CD8-positive, alpha-beta memory T cell (primary cell): ENCODE data around the gene SUFU. TPM values are rescaled to one million over a fixed set of nuclear protein-coding genes. Genes with fewer than 3 reads are reported as not detected.

Experiments used
- CTCF ChIA-PET: fragments of 350-600 bp; sonication (Branson Sonifier 250); formaldehyde crosslinking; loops from one replicate; lab custom pipeline; 2021; ENCODE audit warnings: antibody characterized with exemption; lab: Charles Lee
- POLR2A ChIA-PET: fragments of 350-600 bp; sonication (Branson Sonifier 250); formaldehyde crosslinking; loops from one replicate; lab custom pipeline; 2021; ENCODE audit warnings: antibody characterized with exemption; lab: Charles Lee
- DNase-seq, 5 donors: peaks; one replicate each; pipeline versions ENCODE4 v3.0.0 to v3.0.0-alpha.2; 2020 to 2022; ENCODE audit warnings: mixed read lengths in 1 of 5
- H3K27ac ChIP-seq: one replicate; pipeline ENCODE4 v1.7.0; 2013; ENCODE audit warnings: low read depth, mild to moderate bottlenecking, low read length, moderate library complexity
- H3K27me3 ChIP-seq: 2 replicates; pipeline ENCODE4 v1.7.0; 2013; ENCODE audit warnings: low read length, mild to moderate bottlenecking; ENCODE audit not compliant: insufficient read depth, poor library complexity, severe bottlenecking
- H3K36me3 ChIP-seq: 2 replicates; pipeline ENCODE4 v1.7.0; 2013; ENCODE audit warnings: mild to moderate bottlenecking, low read length, moderate library complexity; ENCODE audit not compliant: insufficient read depth
- H3K4me1 ChIP-seq: 2 replicates; pipeline ENCODE4 v1.7.0; 2013; ENCODE audit warnings: mild to moderate bottlenecking, low read length, moderate library complexity; ENCODE audit not compliant: insufficient read depth
- H3K4me3 ChIP-seq: 2 replicates; pipeline ENCODE4 v1.7.0; 2013; ENCODE audit warnings: mild to moderate bottlenecking, low read length
- H3K9me3 ChIP-seq: 2 replicates; pipeline ENCODE4 v1.7.0; 2013; ENCODE audit warnings: mild to moderate bottlenecking, low read length
- H3K27ac Mint-ChIP-seq, 8 donors: one replicate each; pipeline ENCODE4 v1.8.0; 2020 to 2021; ENCODE audit warnings: mixed read lengths in 8 of 8, mild to moderate bottlenecking in 6 of 8, inconsistent platforms in 3 of 8, moderate library complexity in 3 of 8
- H3K27me3 Mint-ChIP-seq, 2 donors: one replicate each; pipeline ENCODE4 v1.8.0; 2020 to 2021; ENCODE audit warnings: mixed read lengths in 2 of 2, mild to moderate bottlenecking in 1 of 2, moderate library complexity in 1 of 2
- H3K36me3 Mint-ChIP-seq, 3 donors: one replicate each; pipeline ENCODE4 v1.8.0; 2020 to 2021; ENCODE audit warnings: mixed read lengths in 3 of 3, inconsistent platforms in 1 of 3, mild to moderate bottlenecking in 1 of 3
- H3K4me1 Mint-ChIP-seq, 3 donors: one replicate each; pipeline ENCODE4 v1.8.0; 2020 to 2021; ENCODE audit warnings: mixed read lengths in 3 of 3, inconsistent platforms in 1 of 3, mild to moderate bottlenecking in 1 of 3
- H3K4me3 Mint-ChIP-seq, 7 donors: one replicate each; pipeline ENCODE4 v1.8.0; 2020 to 2021; ENCODE audit warnings: mixed read lengths in 7 of 7, mild to moderate bottlenecking in 6 of 7, moderate library complexity in 4 of 7, inconsistent platforms in 2 of 7
- H3K9me3 Mint-ChIP-seq, 5 donors: one replicate each; pipeline ENCODE4 v1.8.0; 2020 to 2022; ENCODE audit warnings: mixed read lengths in 5 of 5, mild to moderate bottlenecking in 3 of 5, moderate library complexity in 2 of 5, inconsistent platforms in 1 of 5
- polyA plus RNA-seq: library from polyadenylated mRNA; unstranded; fragments of 300-500 nt; fragmentation: Illumina TruSeq; gene quantifications from one replicate; pipeline ENCODE4 v1.2.3, GENCODE V29; 2021
- total RNA-seq, 2 experiments: library from RNA; stranded (reverse); gene quantifications; one replicate each; pipeline ENCODE4 v1.2.3, GENCODE V29; 2021

SUFU gene
- total and polyA plus RNA-seq, 3 experiments from 2014 or later: 7.5 to 8.3 (median 8.3) TPM

- CTCF ChIA-PET: no interaction called here
- H3K9me3 ChIP-seq: no peaks in the 10 kb centered on the region
- no peak for DNase-seq
- peaks cover 6 to 11% (median 7%) of the 10 kb centered on the region in 3 donors for H3K4me1 Mint-ChIP-seq
- H3K4me1 ChIP-seq: no peaks in the 10 kb centered on the region
- no peak overlapping the region for H3K27ac ChIP-seq
- no peaks in the 10 kb centered on the region for H3K9me3 Mint-ChIP-seq
- no peak overlapping the region for H3K4me3 ChIP-seq
- no peaks in the 10 kb centered on the region for H3K27me3 ChIP-seq
- H3K4me3 Mint-ChIP-seq: no peak overlapping the region
- peaks cover 0 to 23% (median 7%) of the 10 kb centered on the region in 3 donors for H3K36me3 Mint-ChIP-seq
- H3K27me3 Mint-ChIP-seq: no peaks in the 10 kb centered on the region
- H3K27ac Mint-ChIP-seq: peak overlapping the region in 2 of 8 donors; percentile 29 to 32
- POLR2A ChIA-PET: interaction anchor here (0.6 kb wide), 1 partner anchor 102 kb away, joined by 3 read pairs; no protein-coding TSS in a partner anchor
- H3K36me3 ChIP-seq: no peaks in the 10 kb centered on the region
Observed at GRCh38 chr10:102535481-102536147, 31.8 kb downstream of the SUFU start.

DNA sequence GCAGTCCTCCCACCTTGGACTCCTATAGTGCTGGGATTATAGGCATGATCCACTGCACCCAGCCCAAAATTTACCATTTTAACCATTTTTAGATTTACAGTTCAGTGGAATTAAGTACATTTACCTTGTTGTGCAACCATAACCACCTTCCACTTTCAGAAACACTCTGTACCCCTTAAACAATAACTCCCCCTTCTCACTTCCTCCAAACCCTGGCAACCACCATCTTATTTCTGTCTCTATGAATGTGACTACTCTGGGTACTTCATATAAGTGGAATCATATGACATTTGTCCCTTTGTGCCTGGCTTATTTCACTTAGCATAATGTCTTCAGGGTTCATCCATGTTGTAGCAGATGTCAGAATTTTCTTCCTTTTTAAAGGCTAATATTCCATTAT is 33.6 kb downstream of the SUFU start:
- H3K4me3 ChIP-seq: no peak overlapping the region
- peak overlapping the region in 2 of 8 donors; percentile 5 to 6 for H3K27ac Mint-ChIP-seq
- DNase-seq: no peak
- H3K4me1 Mint-ChIP-seq: peaks cover 5 to 6% (median 5%) of the 10 kb centered on the region in 3 donors
- no peaks in the 10 kb centered on the region for H3K36me3 ChIP-seq
- H3K27me3 ChIP-seq: no peaks in the 10 kb centered on the region
- CTCF ChIA-PET: no interaction called here
- H3K9me3 Mint-ChIP-seq: no peaks in the 10 kb centered on the region
- POLR2A ChIA-PET: no interaction called here
- H3K27ac ChIP-seq: no peak overlapping the region
- no peaks in the 10 kb centered on the region for H3K9me3 ChIP-seq
- H3K36me3 Mint-ChIP-seq: peaks cover 0 to 23% (median 7%) of the 10 kb centered on the region in 3 donors
- H3K4me3 Mint-ChIP-seq: no peak overlapping the region
- H3K27me3 Mint-ChIP-seq: no peaks in the 10 kb centered on the region
- H3K4me1 ChIP-seq: no peaks in the 10 kb centered on the region

DNA sequence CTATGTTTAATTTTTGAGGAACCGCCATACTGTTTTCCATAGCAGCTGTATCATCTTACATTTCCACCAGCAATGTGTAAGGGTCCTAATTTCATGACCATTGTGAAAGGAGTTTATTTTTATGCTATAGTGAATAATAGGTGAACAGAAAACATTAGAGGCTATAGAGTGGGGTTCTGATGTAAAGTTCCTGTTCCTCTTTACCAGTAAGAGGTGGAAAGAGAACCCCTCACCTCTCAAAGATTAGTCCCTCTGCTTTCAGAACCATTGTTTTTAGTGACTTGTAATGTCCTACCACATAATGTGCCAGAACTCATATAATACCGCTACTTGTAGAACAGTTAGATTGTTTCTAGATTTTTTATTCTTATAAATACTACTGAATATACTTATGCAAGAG is 34.2 kb downstream of the SUFU start:
- H3K4me1 Mint-ChIP-seq: peaks cover 5 to 7% (median 6%) of the 10 kb centered on the region in 3 donors
- H3K4me1 ChIP-seq: no peaks in the 10 kb centered on the region
- H3K4me3 Mint-ChIP-seq: no peak overlapping the region
- no peaks in the 10 kb centered on the region for H3K27me3 Mint-ChIP-seq
- no peaks in the 10 kb centered on the region for H3K27me3 ChIP-seq
- no peaks in the 10 kb centered on the region for H3K36me3 ChIP-seq
- H3K9me3 ChIP-seq: no peaks in the 10 kb centered on the region
- CTCF ChIA-PET: no interaction called here
- H3K9me3 Mint-ChIP-seq: no peaks in the 10 kb centered on the region
- POLR2A ChIA-PET: no interaction called here
- H3K4me3 ChIP-seq: no peak overlapping the region
- H3K36me3 Mint-ChIP-seq: peaks cover 0 to 18% (median 5%) of the 10 kb centered on the region in 3 donors
- H3K27ac ChIP-seq: no peak overlapping the region
- H3K27ac Mint-ChIP-seq: peak overlapping the region in 1 of 8 donors; percentile 42
- no peak for DNase-seq

DNA sequence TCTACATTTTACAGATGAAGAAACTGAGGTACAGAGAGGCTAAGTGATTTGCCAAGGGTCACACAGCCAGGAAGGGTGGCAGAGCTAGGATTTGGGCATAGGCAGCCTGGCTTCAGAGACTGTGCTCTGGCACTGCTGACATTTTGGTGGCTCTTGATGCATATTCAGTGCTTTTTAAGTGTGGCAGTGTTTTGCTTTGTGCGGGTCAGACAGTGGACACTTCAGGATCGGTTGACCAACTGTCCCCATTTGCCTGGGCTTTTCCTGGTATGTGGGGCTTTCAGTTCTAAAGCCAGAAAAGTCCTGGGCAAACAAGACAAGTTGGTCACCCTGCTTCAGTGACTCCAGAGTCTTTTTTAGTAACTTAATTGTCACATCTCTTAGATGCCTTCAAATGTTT is 35.0 kb downstream of the SUFU start:
- ChIA-PET CTCF (no interaction called here), POLR2A (no interaction called here)

DNA sequence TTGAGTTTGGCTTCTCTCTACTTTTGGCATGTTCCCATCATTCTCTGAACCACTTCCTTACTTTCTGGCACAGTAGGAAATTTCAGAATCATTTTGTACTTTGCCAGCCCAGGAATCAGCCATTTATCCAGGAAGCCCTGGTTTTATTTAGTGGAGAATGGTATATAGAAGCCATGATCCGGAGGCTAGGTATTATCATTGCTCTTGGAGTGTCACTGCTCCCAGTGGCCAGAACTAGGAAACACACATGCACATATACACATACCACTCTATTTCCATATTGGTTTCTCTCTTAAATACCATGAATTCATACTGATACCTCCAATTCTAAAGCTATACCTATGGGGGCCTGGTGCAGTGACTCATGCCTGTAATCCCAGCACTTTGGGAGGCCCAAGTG is 36.3 kb downstream of the SUFU start:
- CTCF ChIA-PET: no interaction called here
- POLR2A ChIA-PET: no interaction called here
- Histone ChIP-seq H3K4me3 (no peak overlapping the region), H3K9me3 (no peaks in the 10 kb centered on the region), H3K4me1 (no peaks in the 10 kb centered on the region), H3K27ac (no peak overlapping the region), H3K36me3 (no peaks in the 10 kb centered on the region), H3K27me3 (no peaks in the 10 kb centered on the region)
- peaks cover 5 to 12% (median 6%) of the 10 kb centered on the region in 3 donors for H3K4me1 Mint-ChIP-seq
- H3K27ac Mint-ChIP-seq: no peak overlapping the region
- no peaks in the 10 kb centered on the region for H3K27me3 Mint-ChIP-seq
- DNase-seq: no peak
- H3K36me3 Mint-ChIP-seq: peaks cover 0 to 14% (median 8%) of the 10 kb centered on the region in 3 donors
- no peak overlapping the region for H3K4me3 Mint-ChIP-seq
- no peaks in the 10 kb centered on the region for H3K9me3 Mint-ChIP-seq

More for the DNA sequence above, 35.0 kb downstream of the SUFU start:
- Mint-ChIP-seq H3K27me3 (no peaks in the 10 kb centered on the region), H3K27ac (peak overlapping the region in 2 of 8 donors; percentile 57 to 77), H3K9me3 (no peaks in the 10 kb centered on the region), H3K4me3 (no peak overlapping the region), H3K36me3 (peaks cover 0 to 15% (median 6%) of the 10 kb centered on the region in 3 donors), H3K4me1 (peaks cover 5 to 8% (median 6%) of the 10 kb centered on the region in 3 donors)
- no peaks in the 10 kb centered on the region for H3K36me3 ChIP-seq
- no peaks in the 10 kb centered on the region for H3K27me3 ChIP-seq
- H3K4me3 ChIP-seq: no peak overlapping the region
- H3K27ac ChIP-seq: no peak overlapping the region
- H3K9me3 ChIP-seq: no peaks in the 10 kb centered on the region
- no peaks in the 10 kb centered on the region for H3K4me1 ChIP-seq
- no peak for DNase-seq

DNA sequence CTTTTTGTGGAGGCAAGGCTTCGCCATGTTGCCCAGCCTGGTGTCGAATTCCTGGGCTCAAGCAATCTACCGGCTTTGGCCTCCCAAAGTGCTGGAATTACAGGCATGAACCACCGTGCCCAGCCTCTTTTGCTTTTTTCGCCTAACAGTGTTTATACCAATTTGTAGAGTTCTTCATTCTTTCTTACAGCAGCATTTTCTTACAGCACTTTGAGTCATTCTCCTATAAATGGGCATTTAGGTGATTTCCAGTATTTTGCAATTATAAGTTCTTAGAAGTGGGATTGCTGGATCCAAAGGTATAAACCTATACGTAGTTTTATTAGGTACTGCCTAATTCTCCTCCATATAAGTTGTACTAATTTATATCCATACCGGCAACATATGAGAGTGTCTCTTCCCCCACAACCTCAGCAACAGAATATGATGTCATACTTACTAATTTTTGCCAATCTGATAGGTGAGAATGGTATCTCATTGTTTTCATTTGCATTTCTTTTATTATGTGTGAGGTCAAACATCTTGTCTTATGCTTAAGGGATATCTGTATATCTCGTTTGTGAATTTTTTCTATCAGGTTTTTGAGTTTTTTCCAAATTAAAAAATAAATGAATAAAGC is 39.1 kb downstream of the SUFU start:
- Histone ChIP-seq H3K36me3 (no peaks in the 10 kb centered on the region), H3K4me3 (no peak overlapping the region), H3K9me3 (no peaks in the 10 kb centered on the region), H3K4me1 (no peaks in the 10 kb centered on the region), H3K27ac (no peak overlapping the region), H3K27me3 (no peaks in the 10 kb centered on the region)
- no peak for DNase-seq
- no peak overlapping the region for H3K4me3 Mint-ChIP-seq
- H3K9me3 Mint-ChIP-seq: no peaks in the 10 kb centered on the region
- ChIA-PET POLR2A (no interaction called here), CTCF (no interaction called here)
- peaks cover 0 to 7% (median 3%) of the 10 kb centered on the region in 3 donors for H3K36me3 Mint-ChIP-seq
- no peaks in the 10 kb centered on the region for H3K27me3 Mint-ChIP-seq
- H3K4me1 Mint-ChIP-seq: peaks cover 5 to 12% (median 9%) of the 10 kb centered on the region in 3 donors
- no peak overlapping the region for H3K27ac Mint-ChIP-seq

DNA sequence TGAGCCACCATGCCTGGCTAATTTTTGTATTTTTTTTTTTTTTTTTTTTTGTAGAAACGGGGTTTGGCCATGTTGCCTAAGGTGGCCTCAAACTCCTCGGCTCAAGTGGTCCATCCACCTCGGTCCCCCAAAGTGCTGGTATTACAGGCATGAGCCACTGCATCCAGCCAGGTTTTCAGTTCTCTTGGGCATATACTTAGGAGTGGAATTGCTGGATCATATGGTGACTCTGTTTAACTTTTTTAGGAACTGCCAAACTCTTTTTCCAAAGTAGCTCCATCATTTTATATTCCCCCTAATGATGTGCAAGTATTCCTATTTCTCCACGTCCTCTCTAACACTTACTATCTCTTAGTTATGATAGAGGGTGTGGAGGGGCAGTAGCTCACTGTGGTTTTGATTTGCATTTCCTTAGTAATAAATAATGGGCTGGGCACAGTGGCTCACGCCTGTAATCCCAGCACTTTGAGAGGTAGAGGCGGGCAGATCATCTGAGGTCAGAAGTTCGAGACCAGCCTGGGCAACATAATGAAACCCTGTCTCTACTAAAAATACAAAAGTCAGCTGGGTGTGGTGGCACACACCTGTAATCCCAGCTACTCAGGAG is 41.6 kb downstream of the SUFU start:
- H3K27ac Mint-ChIP-seq: no peak overlapping the region
- POLR2A ChIA-PET: no interaction called here

DNA sequence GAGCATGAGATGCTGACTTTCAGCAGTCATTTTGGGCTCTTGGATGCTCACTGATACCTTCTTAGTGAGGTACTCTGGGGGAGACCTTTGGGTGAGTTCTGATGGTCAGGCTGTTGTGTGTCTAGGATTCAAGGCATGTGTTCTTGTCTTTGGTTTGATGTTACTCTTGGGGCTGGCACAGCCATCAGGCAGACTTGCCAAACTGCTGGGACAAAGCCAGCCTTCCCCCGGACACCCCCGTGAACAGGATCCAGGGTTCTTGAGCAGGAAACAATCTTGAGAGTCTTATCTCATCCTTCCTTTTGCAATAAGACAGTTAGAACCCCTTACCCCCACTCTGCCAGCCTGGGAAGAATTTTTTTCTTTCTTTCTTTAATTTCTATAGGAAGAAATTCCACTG is 42.2 kb downstream of the SUFU start:
- Histone ChIP-seq H3K9me3 (no peaks in the 10 kb centered on the region), H3K27ac (no peak overlapping the region), H3K4me3 (no peak overlapping the region), H3K36me3 (no peaks in the 10 kb centered on the region), H3K4me1 (no peaks in the 10 kb centered on the region), H3K27me3 (no peaks in the 10 kb centered on the region)
- peaks cover 0 to 25% (median 10%) of the 10 kb centered on the region in 3 donors for H3K36me3 Mint-ChIP-seq
- H3K4me3 Mint-ChIP-seq: no peak overlapping the region
- ChIA-PET CTCF (no interaction called here), POLR2A (no interaction called here)
- no peaks in the 10 kb centered on the region for H3K9me3 Mint-ChIP-seq
- no peak for DNase-seq
- peak overlapping the region in 1 of 8 donors; percentile 75 for H3K27ac Mint-ChIP-seq
- no peaks in the 10 kb centered on the region for H3K27me3 Mint-ChIP-seq
- H3K4me1 Mint-ChIP-seq: peaks cover 5 to 7% (median 6%) of the 10 kb centered on the region in 3 donors

More for the DNA sequence above, 41.6 kb downstream of the SUFU start:
- no peaks in the 10 kb centered on the region for H3K4me1 ChIP-seq
- peaks cover 5 to 7% (median 6%) of the 10 kb centered on the region in 3 donors for H3K4me1 Mint-ChIP-seq
- no peaks in the 10 kb centered on the region for H3K27me3 ChIP-seq
- no peak overlapping the region for H3K4me3 Mint-ChIP-seq
- H3K9me3 Mint-ChIP-seq: no peaks in the 10 kb centered on the region
- CTCF ChIA-PET: no interaction called here
- no peak for DNase-seq
- no peak overlapping the region for H3K4me3 ChIP-seq
- no peak overlapping the region for H3K27ac ChIP-seq
- H3K27me3 Mint-ChIP-seq: no peaks in the 10 kb centered on the region
- no peaks in the 10 kb centered on the region for H3K9me3 ChIP-seq
- peaks cover 0 to 19% (median 9%) of the 10 kb centered on the region in 3 donors for H3K36me3 Mint-ChIP-seq
- H3K36me3 ChIP-seq: no peaks in the 10 kb centered on the region
